B cell (primary cell): ENCODE measurements around the gene ZBTB46. TPM values are rescaled to one million over a fixed set of nuclear protein-coding genes. Genes with fewer than 3 reads are reported as not detected.
A peak's percentile ranks its signal among the peaks of the same experiment; 100 is the strongest.
"Not testable (repeated sequence)": the region's sequence is repeated elsewhere in the genome, so short reads cannot be mapped to it uniquely, and the experiment has no call there.

Experiments
- ATAC-seq: fragments of 200-7000 bp; cut with Tn5 transposase; one replicate; pipeline ENCODE4 v1.10.0; 2021; ENCODE audit warnings: low read depth, mild to moderate bottlenecking, moderate number of reproducible peaks, moderate library complexity
- CTCF ChIA-PET: fragments of 350-600 bp; sonication (Branson Sonifier 250); formaldehyde crosslinking; loops from one replicate; lab custom pipeline; 2021; ENCODE audit warnings: antibody characterized with exemption, inconsistent platforms; lab: Charles Lee
- POLR2A ChIA-PET: fragments of 350-600 bp; sonication (Branson Sonifier 250); formaldehyde crosslinking; loops from one replicate; lab custom pipeline; 2021; ENCODE audit warnings: antibody characterized with exemption; lab: Charles Lee
- DNase-seq: peaks from one replicate; pipeline ENCODE4 v3.0.0; 2013
- H2AFZ ChIP-seq: 2 replicates; pipeline ENCODE4 v1.6.1; 2012; ENCODE audit warnings: mild to moderate bottlenecking, low read depth, low read length; ENCODE audit not compliant: insufficient read depth, poor library complexity, severe bottlenecking
- H3K27ac ChIP-seq, 2 donors: 1 replicate in 1 of 2; 2 replicates in 1 of 2; pipeline ENCODE4 v1.5.1; 2012 to 2013; ENCODE audit warnings: low read length in 2 of 2, mild to moderate bottlenecking in 2 of 2, moderate library complexity in 1 of 2
- H3K27me3 ChIP-seq, 4 experiments: fragments of 200-600 bp in 1 of 4; sonication (generic) in 1 of 4; replicated peaks in 1 of 4; 1 replicate in 2 of 4; 2 replicates in 2 of 4; pipeline versions ENCODE4 v1.6.1 to v1.7.0; 2013 to 2016; ENCODE audit warnings: low read length in 3 of 4, mild to moderate bottlenecking in 2 of 4, mixed read lengths in 1 of 4, moderate library complexity in 1 of 4; ENCODE audit not compliant: insufficient read depth in 4 of 4, control insufficient read depth in 3 of 4; ENCODE audit errors: control extremely low read depth in 1 of 4
- H3K36me3 ChIP-seq, 2 experiments: replicated peaks in 1 of 2; 1 replicate in 1 of 2; 2 replicates in 1 of 2; pipeline versions ENCODE4 v1.6.1 to v1.7.1; 2013; ENCODE audit warnings: low read length in 1 of 2; ENCODE audit not compliant: insufficient read depth in 2 of 2, control insufficient read depth in 1 of 2; ENCODE audit errors: control extremely low read depth in 1 of 2, extremely low read depth in 1 of 2
- H3K4me1 ChIP-seq, 2 donors: fragments of 200-600 bp in 1 of 2; sonication (generic) in 1 of 2; 1 replicate in 1 of 2; 2 replicates in 1 of 2; pipeline versions ENCODE4 v1.5.1 to v1.6.1; 2013 to 2017; ENCODE audit warnings: low read length in 2 of 2; ENCODE audit not compliant: control insufficient read depth in 2 of 2, insufficient read depth in 2 of 2
- H3K4me2 ChIP-seq: replicated peaks from 2 replicates; pipeline ENCODE3; 2012; ENCODE audit warnings: mild to moderate bottlenecking, low read depth, low read length; ENCODE audit not compliant: poor library complexity, severe bottlenecking
- H3K4me3 ChIP-seq, 5 experiments: fragments of 200-600 bp in 1 of 5; sonication (generic) in 1 of 5; 1 replicate in 3 of 5; 2 replicates in 2 of 5; pipeline versions ENCODE4 v1.5.1 to v1.7.0; 2011 to 2016; ENCODE audit warnings: low read length in 4 of 5, mild to moderate bottlenecking in 4 of 5, low read depth in 2 of 5, control low read depth in 1 of 5, moderate library complexity in 1 of 5; ENCODE audit not compliant: insufficient read depth in 1 of 5; ENCODE audit errors: control extremely low read depth in 1 of 5, extremely low read depth in 1 of 5
- H3K79me2 ChIP-seq: fragments of 200-600 bp; sonication (generic); one replicate; pipeline ENCODE4 v1.6.0; 2016; ENCODE audit warnings: low read length; ENCODE audit not compliant: control insufficient read depth, insufficient read depth
- H3K9ac ChIP-seq: fragments of 200-600 bp; sonication (generic); 2 replicates; pipeline ENCODE4 v1.6.1; 2017; ENCODE audit warnings: mild to moderate bottlenecking, low read length, moderate library complexity
- H3K9me3 ChIP-seq, 3 donors: one replicate each; pipeline versions ENCODE4 v1.6.1 to v1.7.1; 2013; ENCODE audit warnings: low read length in 2 of 3; ENCODE audit not compliant: control insufficient read depth in 2 of 3, insufficient read depth in 1 of 3; ENCODE audit errors: control extremely low read depth in 1 of 3
- H4K20me1 ChIP-seq: 2 replicates; pipeline ENCODE4 v1.6.0; 2012; ENCODE audit warnings: mild to moderate bottlenecking, low read length; ENCODE audit not compliant: insufficient read depth, control insufficient read depth, poor library complexity, severe bottlenecking
- H3K27ac Mint-ChIP-seq: one replicate; pipeline ENCODE4 v1.8.0; 2021; ENCODE audit warnings: mixed read lengths
- H3K27me3 Mint-ChIP-seq: one replicate; pipeline ENCODE4 v1.8.0; 2021; ENCODE audit warnings: mixed read lengths
- H3K4me1 Mint-ChIP-seq: one replicate; pipeline ENCODE4 v1.8.0; 2021; ENCODE audit warnings: mixed read lengths
- H3K4me3 Mint-ChIP-seq: one replicate; pipeline ENCODE4 v1.8.0; 2021; ENCODE audit warnings: mixed read lengths
- H3K9me3 Mint-ChIP-seq: one replicate; pipeline ENCODE4 v1.8.0; 2022; ENCODE audit warnings: mixed read lengths; ENCODE audit not compliant: insufficient read depth
- EZH2 ChIP-seq: IDR thresholded peaks from 2 replicates; pipeline ENCODE4 v1.6.1; 2012; ENCODE audit warnings: borderline replicate concordance, low read depth, mild to moderate bottlenecking, moderate library complexity, low read length; ENCODE audit not compliant: insufficient read depth, poor library complexity, severe bottlenecking
- WGBS: methylation state at CpG from one replicate; pipeline ENCODE4 v1.1.5; 2013; ENCODE audit warnings: missing lambda C conversion rate; ENCODE audit not compliant: insufficient coverage; 5-methylcytosine and 5-hydroxymethylcytosine counted together
- intact Hi-C: fragments of 100-400 bp; cut with micrococcal nuclease; formaldehyde crosslinking; loops from one replicate; pipeline ENCODE4 v1.10.0; 2022
- polyA plus RNA-seq: library from polyadenylated mRNA; depleted of rRNA; stranded (reverse); fragments of >200 nt; gene quantifications from 2 replicates; pipeline ENCODE4 v1.2.3, GENCODE V29; 2012
- total RNA-seq, 2 donors: library from RNA; stranded (reverse); fragments of 120-200 nt in 1 of 2; gene quantifications; 1 replicate in 1 of 2; 2 replicates in 1 of 2; pipeline versions ENCODE4 v1.2.3 to v1.2.4, GENCODE V29; 2013 to 2022
- TF ChIP-seq, protein P1 (sequence below): fragments of 200-600 bp; IDR thresholded peaks from one replicate; pipeline ENCODE4 v1.8.0; 2022; ENCODE audit warnings: antibody characterized with exemption, mild to moderate bottlenecking

Gene ZBTB46
- total and polyA plus RNA-seq, 2 donors (not counting 1 experiment from before 2014, with no cell fraction given), result 0.16 to 0.64 TPM

DNA sequence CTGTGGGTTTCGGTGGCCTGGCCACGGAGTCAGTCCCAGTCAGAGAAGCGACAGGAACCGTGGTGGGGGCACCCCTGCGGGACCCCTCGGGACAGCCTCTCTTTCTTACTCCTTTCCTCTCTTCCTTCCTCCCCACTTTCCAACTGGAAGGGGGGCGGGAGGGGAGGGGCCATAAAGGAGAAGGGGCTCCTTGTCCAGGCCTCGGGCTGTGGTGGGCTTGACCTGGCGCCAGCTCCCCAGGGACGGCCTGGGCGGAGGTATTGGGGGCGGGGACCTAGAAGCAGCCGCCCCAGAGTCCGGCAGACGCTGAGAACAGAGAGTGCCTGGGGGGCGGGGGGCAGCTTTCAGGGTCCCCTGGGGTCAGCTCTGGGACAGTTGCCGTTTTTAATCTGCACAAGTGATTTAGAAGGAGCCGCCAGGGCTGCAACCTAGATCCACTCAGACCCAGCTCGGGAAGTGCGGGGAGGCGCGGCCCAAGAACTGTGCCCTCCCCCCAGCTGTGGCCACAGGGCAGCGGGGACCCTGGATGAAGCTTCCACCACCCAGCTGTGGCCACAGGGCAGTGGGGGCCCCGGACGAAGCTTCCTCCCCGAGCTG, 23.8 kb upstream of the ZBTB46 start:
- Histone ChIP-seq H3K36me3 (no peaks in the 10 kb centered on the region), H3K9ac (no peak overlapping the region), H3K27ac (no peak overlapping the region), H3K27me3 (peaks cover 0 to 31% (median 9%) of the 10 kb centered on the region in 4 experiments), H3K79me2 (no peaks in the 10 kb centered on the region), H3K4me2 (no peak overlapping the region), H3K4me1 (peaks cover 26 to 49% of the 10 kb centered on the region in 2 donors), H2AFZ (no peak overlapping the region), H3K4me3 (no peak overlapping the region), H3K9me3 (no peaks in the 10 kb centered on the region), H4K20me1 (no peaks in the 10 kb centered on the region)
- 19% methylated on average over 18 of the region's 26 CpGs for WGBS
- POLR2A ChIA-PET, result no interaction called here
- ATAC-seq (no peak), DNase-seq (no peak)
- no peak overlapping the region for H3K27ac Mint-ChIP-seq
- no peaks in the 10 kb centered on the region for H3K9me3 Mint-ChIP-seq
- TF ChIP-seq EZH2, result no peak
- TF ChIP-seq, protein P1, sequence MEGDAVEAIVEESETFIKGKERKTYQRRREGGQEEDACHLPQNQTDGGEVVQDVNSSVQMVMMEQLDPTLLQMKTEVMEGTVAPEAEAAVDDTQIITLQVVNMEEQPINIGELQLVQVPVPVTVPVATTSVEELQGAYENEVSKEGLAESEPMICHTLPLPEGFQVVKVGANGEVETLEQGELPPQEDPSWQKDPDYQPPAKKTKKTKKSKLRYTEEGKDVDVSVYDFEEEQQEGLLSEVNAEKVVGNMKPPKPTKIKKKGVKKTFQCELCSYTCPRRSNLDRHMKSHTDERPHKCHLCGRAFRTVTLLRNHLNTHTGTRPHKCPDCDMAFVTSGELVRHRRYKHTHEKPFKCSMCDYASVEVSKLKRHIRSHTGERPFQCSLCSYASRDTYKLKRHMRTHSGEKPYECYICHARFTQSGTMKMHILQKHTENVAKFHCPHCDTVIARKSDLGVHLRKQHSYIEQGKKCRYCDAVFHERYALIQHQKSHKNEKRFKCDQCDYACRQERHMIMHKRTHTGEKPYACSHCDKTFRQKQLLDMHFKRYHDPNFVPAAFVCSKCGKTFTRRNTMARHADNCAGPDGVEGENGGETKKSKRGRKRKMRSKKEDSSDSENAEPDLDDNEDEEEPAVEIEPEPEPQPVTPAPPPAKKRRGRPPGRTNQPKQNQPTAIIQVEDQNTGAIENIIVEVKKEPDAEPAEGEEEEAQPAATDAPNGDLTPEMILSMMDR, result no peak
- H3K4me3 Mint-ChIP-seq, result no peak overlapping the region
- peaks cover 34% of the 10 kb centered on the region for H3K4me1 Mint-ChIP-seq
- CTCF ChIA-PET, result interaction anchor here (0.8 kb wide), 1 partner anchor 68 kb away, joined by 3 read pairs; no protein-coding TSS in a partner anchor
- H3K27me3 Mint-ChIP-seq, result peaks cover 15% of the 10 kb centered on the region
- intact Hi-C loops, result no loop called here

DNA sequence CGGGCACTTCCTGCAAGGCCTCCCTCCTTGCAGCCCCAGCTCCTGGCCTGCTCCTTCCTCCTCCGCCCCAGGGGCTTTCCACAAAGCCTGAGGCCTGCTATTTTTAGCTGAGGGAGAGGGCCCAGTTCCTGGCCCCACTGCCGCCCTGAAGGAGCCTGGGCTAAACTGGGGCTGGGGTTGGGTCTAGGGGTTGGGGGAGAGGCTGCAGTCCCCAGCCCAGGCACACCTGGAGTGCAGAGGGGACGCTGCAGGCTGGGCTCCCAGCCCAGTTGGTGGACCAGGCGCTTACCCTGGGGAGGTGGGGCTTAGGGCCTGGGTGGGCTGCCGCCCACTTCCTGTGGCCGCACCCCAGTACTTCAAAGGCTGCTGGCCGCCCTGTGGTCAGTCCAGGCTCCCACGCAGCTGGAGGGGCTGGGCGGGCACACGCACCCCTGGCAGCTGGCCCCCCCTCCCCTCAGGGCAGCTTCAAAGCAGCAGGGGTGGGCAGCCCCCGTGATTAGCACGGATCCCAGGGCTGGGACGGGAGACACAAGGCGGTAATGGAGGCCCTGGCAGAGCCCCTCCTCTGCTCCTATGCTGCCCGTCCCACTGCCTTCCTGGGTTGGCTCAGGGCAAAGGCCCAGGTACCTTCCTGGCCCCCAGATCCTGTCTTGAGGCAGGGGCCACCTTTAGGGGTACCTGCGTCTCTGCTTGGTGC, 23.2 kb upstream of the ZBTB46 start:
- 23% methylated on average over 16 of the region's 17 CpGs for WGBS
- no peak overlapping the region for H3K4me2 ChIP-seq
- ChIA-PET CTCF (interaction anchor here (0.8 kb wide), 1 partner anchor 68 kb away, joined by 3 read pairs; no protein-coding TSS in a partner anchor), POLR2A (interaction anchor here (0.6 kb wide), 1 partner anchor 333 kb away, joined by 4 read pairs; no protein-coding TSS in a partner anchor)
- peak; percentile 23 for DNase-seq
- Mint-ChIP-seq H3K27ac (no peak overlapping the region), H3K27me3 (peaks cover 15% of the 10 kb centered on the region), H3K4me1 (peaks cover 30% of the 10 kb centered on the region), H3K4me3 (no peak overlapping the region), H3K9me3 (no peaks in the 10 kb centered on the region)
- no peaks in the 10 kb centered on the region for H3K9me3 ChIP-seq
- no peak overlapping the region for H3K4me3 ChIP-seq
- peaks cover 26 to 47% of the 10 kb centered on the region in 2 donors for H3K4me1 ChIP-seq
- H3K9ac ChIP-seq, result no peak overlapping the region
- no peaks in the 10 kb centered on the region for H4K20me1 ChIP-seq
- TF ChIP-seq, protein P1, result no peak
- no peaks in the 10 kb centered on the region for H3K79me2 ChIP-seq
- intact Hi-C loops, result no loop called here
- no peak overlapping the region for H2AFZ ChIP-seq
- no peaks in the 10 kb centered on the region for H3K36me3 ChIP-seq
- peaks cover 0 to 31% (median 9%) of the 10 kb centered on the region in 4 experiments for H3K27me3 ChIP-seq
- ATAC-seq, result no peak
- H3K27ac ChIP-seq, result no peak overlapping the region

DNA sequence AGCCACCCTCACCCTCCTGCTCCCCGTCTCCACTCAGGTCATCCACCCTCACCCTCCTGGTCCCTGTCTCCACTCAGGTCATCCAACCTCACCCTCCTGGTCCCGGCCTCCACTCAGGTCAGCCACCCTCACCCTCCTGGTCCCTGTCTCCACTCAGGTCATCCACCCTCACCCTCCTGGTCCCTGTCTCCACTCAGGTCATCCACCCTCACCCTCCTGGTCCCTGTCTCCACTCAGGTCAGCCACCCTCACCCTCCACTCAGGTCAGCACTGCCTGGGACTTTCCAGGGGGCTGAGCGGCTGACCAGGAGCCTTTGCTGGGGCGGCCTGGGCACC, 22.6 kb upstream of the ZBTB46 start:
- H3K4me3 ChIP-seq, intact Hi-C loops, H3K9me3 Mint-ChIP-seq, DNase-seq, ATAC-seq, H4K20me1 ChIP-seq, H3K36me3 ChIP-seq, H3K27ac ChIP-seq, H3K9me3 ChIP-seq, H2AFZ ChIP-seq, H3K4me3 Mint-ChIP-seq, H3K79me2 ChIP-seq, H3K27ac Mint-ChIP-seq, H3K4me2 ChIP-seq, H3K9ac ChIP-seq: not testable (repeated sequence)
- peaks cover 15% of the 10 kb centered on the region for H3K27me3 Mint-ChIP-seq
- POLR2A ChIA-PET, result interaction anchor here (0.6 kb wide), 1 partner anchor 333 kb away, joined by 4 read pairs; no protein-coding TSS in a partner anchor
- peaks cover 25% of the 10 kb centered on the region for H3K4me1 Mint-ChIP-seq
- 59% methylated on average over 4 of the region's 4 CpGs for WGBS
- peaks cover 22 to 42% of the 10 kb centered on the region in 2 donors for H3K4me1 ChIP-seq
- H3K27me3 ChIP-seq, result peaks cover 0 to 31% (median 10%) of the 10 kb centered on the region in 4 experiments
- CTCF ChIA-PET, result interaction anchor here (0.8 kb wide), 1 partner anchor 67 kb away, joined by 3 read pairs; no protein-coding TSS in a partner anchor
